ENCODE results near the gene DHRS13. TPM values are rescaled to one million over a fixed set of nuclear protein-coding genes. Genes with fewer than 3 reads are reported as not detected.

The DHRS13 gene
- total RNA-seq (2022; extraction: Qiagen RNA extraction): 5.6 to 6.9 TPM (median 6.5 TPM) in 5 replicates

GRCh38 chr17:28902819-28903545 lies at the start of gene DHRS13:
Gene DHRS13, minus strand, starts transcription at chr17:28903079. Its CDS starts 135 bp downstream, at chr17:28902944.

GRCh38 chr17:28951428-28951990 lies 48.6 kb upstream of the DHRS13 start, which contains the start of gene PHF12:
Gene PHF12, minus strand, starts transcription at chr17:28951518. Its CDS starts 558 bp downstream, at chr17:28950960.

GRCh38 chr17:28896884-28897768 lies 5.8 kb downstream of the DHRS13 start, which contains the start of gene FLOT2:
Gene FLOT2, minus strand, starts transcription at chr17:28897733. Its CDS starts 159 bp downstream, at chr17:28897574.

GRCh38 chr17:28854457-28855335 lies 48.2 kb downstream of the DHRS13 start, which contains the start of gene ERAL1:
Gene ERAL1, plus strand, starts transcription at chr17:28855016. Its CDS starts 19 bp downstream, at chr17:28855035.

Other genes with a start within 250 kb of the DHRS13 start
- 80.3 to 86.5 TPM (median 81.6 TPM) in 5 replicates for gene SDF2, start 241.2 kb downstream of the DHRS13 start, total RNA-seq (2022; extraction: Qiagen RNA extraction)
- gene SUPT6H, start 240.9 kb downstream of the DHRS13 start, total RNA-seq (2022; extraction: Qiagen RNA extraction): 68.7 to 82.6 TPM (median 69.4 TPM) in 5 replicates
- gene PROCA1, start 191.2 kb downstream of the DHRS13 start, total RNA-seq (2022; extraction: Qiagen RNA extraction): 0.93 to 1.2 TPM (median 1.2 TPM) in 5 replicates
- gene RAB34, start 185.2 kb downstream of the DHRS13 start, total RNA-seq (2022; extraction: Qiagen RNA extraction): 210 to 239 TPM (median 227 TPM) in 5 replicates
- gene RPL23A, start 183.1 kb downstream of the DHRS13 start, total RNA-seq (2022; extraction: Qiagen RNA extraction): 1,477 to 2,445 TPM (median 2,273 TPM) in 5 replicates
- 29.1 to 47.2 TPM (median 43.1 TPM) in 5 replicates for gene TLCD1, start 176.8 kb downstream of the DHRS13 start, total RNA-seq (2022; extraction: Qiagen RNA extraction)
- 3.6 to 4.7 TPM (median 4.2 TPM) in 5 replicates for gene NEK8, start 174.3 kb downstream of the DHRS13 start, total RNA-seq (2022; extraction: Qiagen RNA extraction)
- gene TRAF4, start 159.1 kb downstream of the DHRS13 start, total RNA-seq (2022; extraction: Qiagen RNA extraction): 61.0 to 85.9 TPM (median 81.0 TPM) in 5 replicates
- 37.6 to 44.6 TPM (median 41.0 TPM) in 5 replicates for gene FAM222B, start 60.3 kb downstream of the DHRS13 start, total RNA-seq (2022; extraction: Qiagen RNA extraction)
- gene ERAL1, start 48.1 kb downstream of the DHRS13 start, total RNA-seq (2022; extraction: Qiagen RNA extraction): 86.8 to 92.5 TPM (median 88.1 TPM) in 5 replicates
- gene FLOT2, start 5.3 kb downstream of the DHRS13 start, total RNA-seq (2022; extraction: Qiagen RNA extraction): 78.7 to 90.2 TPM (median 85.3 TPM) in 5 replicates
- gene PHF12, start 48.4 kb upstream of the DHRS13 start, total RNA-seq (2022; extraction: Qiagen RNA extraction): 29.2 to 36.2 TPM (median 32.2 TPM) in 5 replicates
- gene SEZ6, start 103.0 kb upstream of the DHRS13 start, total RNA-seq (2022; extraction: Qiagen RNA extraction): 0.07 TPM in 1 of 5 replicates, not detected in the others
- gene PIPOX, start 140.1 kb upstream of the DHRS13 start, total RNA-seq (2022; extraction: Qiagen RNA extraction): 0.10 to 0.43 TPM (median 0.22 TPM) in 4 of 5 replicates, not detected in the other

Data from A549 treated with Hydrocortisone at 1 μM for 4 hours (cell line).